GM21381 (cell line): Measurements from ENCODE around the gene BTBD10.

Experiments
- ATAC-seq: cut with Tn5 transposase; IDR thresholded peaks from one replicate; pipeline ENCODE4 v1.9.1; 2021; ENCODE audit warnings: mild to moderate bottlenecking, moderate library complexity; ENCODE audit not compliant: unreplicated experiment

BTBD10 gene

GRCh38 chr11:13462901-13463778 lies at the start of gene BTBD10:
BTBD10 (minus strand) TSS chr11:13463222; CDS start chr11:13445124, 18,098 bp downstream.
- peak; percentile 96 for ATAC-seq

- ATAC-seq: no peak
Measured at GRCh38 chr11:13503393-13503792, 40.4 kb upstream of the BTBD10 start.

- no peak for ATAC-seq
Measured at GRCh38 chr11:13502492-13502891, 39.5 kb upstream of the BTBD10 start.

- no peak for ATAC-seq
Measured at GRCh38 chr11:13495929-13496328, 32.9 kb upstream of the BTBD10 start, which contains the start of gene PTH. PTH (minus strand) TSS chr11:13495997; CDS start chr11:13492855, 3,142 bp downstream.

- no peak for ATAC-seq
Measured at GRCh38 chr11:13494051-13494450, 31.0 kb upstream of the BTBD10 start.

GRCh38 chr11:13487661-13488030 lies 24.6 kb upstream of the BTBD10 start:
- no peak for ATAC-seq

- no peak for ATAC-seq
Measured at GRCh38 chr11:13486926-13487660, 24.1 kb upstream of the BTBD10 start.

GRCh38 chr11:13480198-13480597 lies 17.2 kb upstream of the BTBD10 start:
- ATAC-seq: no peak

GRCh38 chr11:13479688-13480087 lies 16.7 kb upstream of the BTBD10 start:
- no peak for ATAC-seq

- ATAC-seq: no peak
Measured at GRCh38 chr11:13475091-13475490, 12.1 kb upstream of the BTBD10 start.

GRCh38 chr11:13473013-13473722 lies 10.1 kb upstream of the BTBD10 start:
- no peak for ATAC-seq

- ATAC-seq: no peak
Measured at GRCh38 chr11:13468750-13469149, 5.7 kb upstream of the BTBD10 start.

- no peak for ATAC-seq
Measured at GRCh38 chr11:13465909-13466371, 2.9 kb upstream of the BTBD10 start.

GRCh38 chr11:13463779-13464290 lies 813 bp upstream of the BTBD10 start:
- peak; percentile 0 for ATAC-seq

GRCh38 chr11:13462311-13462900 lies 616 bp downstream of the BTBD10 start:
- peak; percentile 42 for ATAC-seq

GRCh38 chr11:13461291-13461690 lies 1.7 kb downstream of the BTBD10 start:
- no peak for ATAC-seq

GRCh38 chr11:13450832-13451397 lies 12.1 kb downstream of the BTBD10 start:
- no peak for ATAC-seq

- no peak for ATAC-seq
Measured at GRCh38 chr11:13449522-13449921, 13.5 kb downstream of the BTBD10 start.

GRCh38 chr11:13448876-13449275 lies 14.1 kb downstream of the BTBD10 start:
- ATAC-seq: no peak

GRCh38 chr11:13446444-13446843 lies 16.6 kb downstream of the BTBD10 start:
- ATAC-seq: no peak
